HepG2 (cell line): ENCODE data around the gene SEPTIN10. TPM values are rescaled to one million over a fixed set of nuclear protein-coding genes. Genes with fewer than 3 reads are reported as not detected.

ENCODE experiments used
- ATAC-seq: fragments of 200-7000 bp; cut with Tn5 transposase; 3 replicates; pipeline ENCODE4 v1.9.1; 2020; ENCODE audit warnings: mild to moderate bottlenecking, moderate library complexity
- BruUV-seq: library from RNA; stranded (reverse); fragments of 400-500 nt; replicated peaks from 2 replicates; lab custom pipeline; 2021; lab: Mats Ljungman, UMichigan
- CTCF ChIA-PET: fragments of 300-600 bp; formaldehyde crosslinking; extraction: SDS; loops from one replicate; lab custom pipeline; 2021; ENCODE audit warnings: low total read pairs, inconsistent platforms, low intra/inter-chr PET ratio; lab: Yijun Ruan, JAX
- POLR2A ChIA-PET: fragments of 350-600 bp; sonication (Branson Sonifier 250); formaldehyde crosslinking; loops from one replicate; lab custom pipeline; 2020; ENCODE audit warnings: antibody characterized with exemption, inconsistent platforms; lab: Yijun Ruan, JAX
- DNase-seq: peaks from one replicate; pipeline ENCODE4 v3.0.0-alpha.2; 2015; ENCODE audit warnings: low spot score
- FAIRE-seq: peaks from 3 replicates; lab custom pipeline; 2011; peaks lifted over from hg19 to GRCh38; lab: Jason Lieb, UNC
- H2AFZ ChIP-seq: one replicate; pipeline ENCODE4 v1.6.1; 2011; ENCODE audit warnings: low read length, inconsistent platforms
- H3K27ac ChIP-seq: fragments of 300-600 bp; 3 replicates; pipeline ENCODE4 v1.8.0; 2011; ENCODE audit warnings: mixed run types, mild to moderate bottlenecking, mixed read lengths, low read length, inconsistent platforms; ENCODE audit not compliant: insufficient read depth; ENCODE audit errors: extremely low read length
- H3K27me3 ChIP-seq, 2 experiments: fragments of 200-600 bp in 1 of 2; 2 replicates in 1 of 2; 3 replicates in 1 of 2; pipeline versions ENCODE4 v1.6.0 to v1.8.0; 2011; ENCODE audit warnings: low read length in 2 of 2, mild to moderate bottlenecking in 2 of 2, moderate library complexity in 2 of 2, inconsistent platforms in 1 of 2; ENCODE audit not compliant: insufficient read depth in 2 of 2, control insufficient read depth in 1 of 2
- H3K36me3 ChIP-seq, 2 experiments: fragments of 200-600 bp in 1 of 2; replicated peaks in 1 of 2; 2 replicates in 1 of 2; 3 replicates in 1 of 2; pipeline versions ENCODE4 v1.5.1 to v1.8.0; 2011; ENCODE audit warnings: low read length in 2 of 2, inconsistent platforms in 1 of 2; ENCODE audit not compliant: insufficient read depth in 2 of 2, control insufficient read depth in 1 of 2
- H3K4me1 ChIP-seq: 2 replicates; pipeline ENCODE4 v1.5.1; 2012; ENCODE audit warnings: low read length, inconsistent platforms; ENCODE audit not compliant: insufficient read depth
- H3K4me2 ChIP-seq: 2 replicates; pipeline ENCODE4 v1.6.0; 2011; ENCODE audit warnings: low read depth, low read length, inconsistent platforms
- H3K4me3 ChIP-seq, 3 experiments: fragments of 200-600 bp in 1 of 3; sonication (generic), shearing (Covaris generic) in 1 of 3; replicated peaks in 1 of 3; 2 replicates each; pipeline ENCODE4 v1.5.1; 2011 to 2016; ENCODE audit warnings: low read length in 3 of 3, inconsistent platforms in 2 of 3, low read depth in 2 of 3, mild to moderate bottlenecking in 2 of 3, control low read depth in 1 of 3, mixed read lengths in 1 of 3; ENCODE audit not compliant: insufficient read depth in 1 of 3
- H3K79me2 ChIP-seq: one replicate; pipeline ENCODE4 v1.6.1; 2011; ENCODE audit warnings: low read length, inconsistent platforms; ENCODE audit not compliant: insufficient read depth
- H3K9ac ChIP-seq: 2 replicates; pipeline ENCODE4 v1.6.0; 2011; ENCODE audit warnings: mild to moderate bottlenecking, low read depth, low read length, inconsistent platforms; ENCODE audit not compliant: insufficient read depth
- H3K9me3 ChIP-seq: 2 replicates; pipeline ENCODE4 v1.5.1; 2012; ENCODE audit warnings: mild to moderate bottlenecking, low read length
- H4K20me1 ChIP-seq: 2 replicates; pipeline ENCODE4 v1.6.0; 2011; ENCODE audit warnings: inconsistent platforms, mild to moderate bottlenecking, low read length, moderate library complexity; ENCODE audit not compliant: insufficient read depth
- DDIT3 ChIP-seq: sonication (generic); formaldehyde crosslinking; IDR thresholded peaks from 2 replicates; pipeline ENCODE4 v1.4.0; 2020; ENCODE audit warnings: mild to moderate bottlenecking, missing genetic modification reagents
- ELF3 ChIP-seq: IDR thresholded peaks from 2 replicates; pipeline ENCODE4 v1.6.1; 2016; ENCODE audit warnings: missing genetic modification reagents, missing compliant biosample characterization
- GTF2F1 ChIP-seq: fragments of 150-350 bp; IDR thresholded peaks from 2 replicates; pipeline ENCODE4 v1.6.1; 2014; ENCODE audit warnings: low read length
- HDAC2 ChIP-seq: sonication (generic); formaldehyde crosslinking; IDR thresholded peaks from 2 replicates; pipeline ENCODE4 v1.4.0; 2020; ENCODE audit warnings: missing genetic modification reagents
- HMGA1 ChIP-seq: sonication (generic); formaldehyde crosslinking; conservative IDR thresholded peaks from 2 replicates; pipeline ENCODE4 v1.4.0; 2020; ENCODE audit warnings: missing genetic modification reagents
- HNRNPLL ChIP-seq: fragments of 200-400 bp; formaldehyde crosslinking; IDR thresholded peaks from 2 replicates; pipeline ENCODE4 v1.6.1; 2017; ENCODE audit warnings: mild to moderate bottlenecking, low read depth, low read length; ENCODE audit not compliant: poor library complexity, severe bottlenecking
- KMT2A ChIP-seq: sonication (generic); formaldehyde crosslinking; IDR thresholded peaks from 2 replicates; pipeline ENCODE4 v1.4.0; 2020; ENCODE audit warnings: missing genetic modification reagents
- MED8 ChIP-seq: sonication (generic); formaldehyde crosslinking; IDR thresholded peaks from 2 replicates; pipeline ENCODE4 v1.8.1; 2023; ENCODE audit warnings: mild to moderate bottlenecking, missing genetic modification reagents; ENCODE audit not compliant: insufficient replicate concordance
- NR0B2 ChIP-seq: sonication (generic); formaldehyde crosslinking; IDR thresholded peaks from 2 replicates; pipeline ENCODE4 v1.4.0; 2020; ENCODE audit warnings: mild to moderate bottlenecking, missing genetic modification reagents
- NR2F2 ChIP-seq: IDR thresholded peaks from 2 replicates; pipeline ENCODE4 v1.6.1; 2012; ENCODE audit warnings: low read depth, inconsistent platforms, borderline replicate concordance
- NR2F6 ChIP-seq, 2 experiments: IDR thresholded peaks; 2 replicates each; pipeline ENCODE4 v1.6.1; 2016; ENCODE audit warnings: antibody characterized with exemption in 1 of 2, mild to moderate bottlenecking in 1 of 2
- PHF20 ChIP-seq: sonication (generic); formaldehyde crosslinking; IDR thresholded peaks from 2 replicates; pipeline ENCODE4 v1.5.0; 2020; ENCODE audit warnings: mild to moderate bottlenecking, missing genetic modification reagents
- PHF21A ChIP-seq: sonication (generic); formaldehyde crosslinking; IDR thresholded peaks from 2 replicates; pipeline ENCODE4 v1.5.0; 2020; ENCODE audit warnings: mild to moderate bottlenecking, missing genetic modification reagents
- POLR2AphosphoS5 ChIP-seq: IDR thresholded peaks from 2 replicates; pipeline ENCODE4 v1.6.1; 2012; ENCODE audit warnings: low read depth, low read length
- SIX4 ChIP-seq: sonication (generic); formaldehyde crosslinking; IDR thresholded peaks from 2 replicates; pipeline ENCODE4 v1.4.0; 2020; ENCODE audit warnings: missing genetic modification reagents
- SP4 ChIP-seq: sonication (generic); formaldehyde crosslinking; IDR thresholded peaks from 2 replicates; pipeline ENCODE4 v1.8.1; 2023; ENCODE audit warnings: mild to moderate bottlenecking, missing genetic modification reagents
- TAF15 ChIP-seq: fragments of 200-400 bp; formaldehyde crosslinking; IDR thresholded peaks from one replicate; pipeline ENCODE4 v1.6.1; 2018; ENCODE audit warnings: mild to moderate bottlenecking, low read depth, low read length; ENCODE audit not compliant: poor library complexity, severe bottlenecking
- TOE1 ChIP-seq: sonication (generic); formaldehyde crosslinking; IDR thresholded peaks from 2 replicates; pipeline ENCODE4 v1.4.0; 2020; ENCODE audit warnings: mild to moderate bottlenecking, missing genetic modification reagents
- ZEB1 ChIP-seq: IDR thresholded peaks from 2 replicates; pipeline ENCODE4 v1.6.1; 2012; ENCODE audit warnings: mild to moderate bottlenecking, low read depth, inconsistent platforms; ENCODE audit not compliant: insufficient replicate concordance
- ZNF143 ChIP-seq: sonication (generic); formaldehyde crosslinking; IDR thresholded peaks from 2 replicates; pipeline ENCODE4 v1.4.0; 2020; ENCODE audit warnings: missing genetic modification reagents
- ZNF260 ChIP-seq: sonication (generic); formaldehyde crosslinking; IDR thresholded peaks from 2 replicates; pipeline ENCODE4 v1.4.0; 2020; ENCODE audit warnings: missing genetic modification reagents, low read depth, mild to moderate bottlenecking, borderline replicate concordance
- ZNF343 ChIP-seq: sonication (generic); formaldehyde crosslinking; IDR thresholded peaks from 2 replicates; pipeline ENCODE4 v1.4.0; 2020; ENCODE audit warnings: mild to moderate bottlenecking, missing genetic modification reagents
- ZNF556 ChIP-seq: sonication (generic); formaldehyde crosslinking; IDR thresholded peaks from 2 replicates; pipeline ENCODE4 v1.4.0; 2020; ENCODE audit warnings: mild to moderate bottlenecking, missing genetic modification reagents, borderline replicate concordance
- ZNF576 ChIP-seq: sonication (generic); formaldehyde crosslinking; IDR thresholded peaks from 2 replicates; pipeline ENCODE4 v1.4.0; 2020; ENCODE audit warnings: mild to moderate bottlenecking, missing genetic modification reagents
- ZSCAN20 ChIP-seq: sonication (generic); formaldehyde crosslinking; IDR thresholded peaks from 2 replicates; pipeline ENCODE4 v1.4.0; 2020; ENCODE audit warnings: missing genetic modification reagents, mild to moderate bottlenecking, borderline replicate concordance
- WGBS: methylation state at CpG from one replicate; pipeline ENCODE4 v1.1.6; 2017; ENCODE audit warnings: low lambda C conversion rate; 5-methylcytosine and 5-hydroxymethylcytosine counted together
- in situ Hi-C: cut with HindIII; loops from 2 replicates; pipeline ENCODE4 v1.10.0; 2017; ENCODE audit warnings: low pct_unique_long_range_greater_than_20kb; ENCODE audit not compliant: extremely low pct_ligation_motif_present
- intact Hi-C: fragments of 100-400 bp; cut with micrococcal nuclease; formaldehyde crosslinking; loops from one replicate; pipeline ENCODE4 v1.10.0; 2022; ENCODE audit not compliant: unreplicated experiment
- polyA plus RNA-seq, 8 experiments: library from polyadenylated mRNA; depleted of rRNA in 3 of 8; stranded (reverse) in 7 of 8; unstranded in 1 of 8; fragments of >200 nt; fragmentation: Illumina TruSeq in 4 of 8; extraction: Trizol in 4 of 8; gene quantifications; 2 replicates each; pipeline versions ENCODE4 v1.2.1 to v1.2.3, GENCODE V29; 2011 to 2016; ENCODE audit warnings: low read depth in 4 of 8, missing spikeins in 1 of 8, mixed read lengths in 1 of 8; ENCODE audit not compliant: insufficient read depth in 1 of 8
- total RNA-seq, 5 experiments: library from RNA; depleted of rRNA; stranded (reverse); fragments of >200 nt; fragmentation: Illumina TruSeq; extraction: Trizol; gene quantifications; 2 replicates each; pipeline ENCODE4 v1.2.3, GENCODE V29; 2016; ENCODE audit warnings: low read depth in 1 of 5

Gene SEPTIN10
- total and polyA plus RNA-seq, 2 of the 13 experiments (the other 11 are each of a cell fraction or from before 2014, with no cell fraction given), result 45.8 to 67.5 TPM

GRCh38 chr2:109632158-109632789 is 18.5 kb upstream of the SEPTIN10 start:
- peak overlapping the region; percentile 17; the same call in 1 of the 2 replicates for H3K9ac ChIP-seq
- intact Hi-C loops (loop anchor here (1.0 kb wide), 2 partner anchors 12 to 83 kb away; no protein-coding TSS in a partner anchor), in situ Hi-C loops (no loop called here)
- FAIRE-seq (peak; percentile 88), ATAC-seq (peak; percentile 55), DNase-seq (peak; percentile 86)
- H2AFZ ChIP-seq, result no peak overlapping the region
- WGBS, result 36% methylated on average over 14 of the region's 14 CpGs
- POLR2A ChIA-PET, result interaction anchor here (0.6 to 4.7 kb wide), 12 partner anchors 9 to 67 kb away, joined by 3 to 61 read pairs (median 4); partner anchors contain the start of genes SEPTIN10 and SOWAHC
- H3K4me3 ChIP-seq, result peak overlapping the region in 1 of 3 experiments; percentile 24; a peak in 2 of 6 replicates
- CTCF ChIA-PET, result no interaction called here
- no peaks in the 10 kb centered on the region for H3K79me2 ChIP-seq
- BruUV-seq, result no TSS peak
- peak overlapping the region; percentile 60 for H3K4me2 ChIP-seq
- H3K4me1 ChIP-seq, result peaks cover 74% of the 10 kb centered on the region
- H3K27me3 ChIP-seq, result no peaks in the 10 kb centered on the region
- H3K36me3 ChIP-seq, result no peaks in the 10 kb centered on the region
- H3K9me3 ChIP-seq, result no peaks in the 10 kb centered on the region
- no peaks in the 10 kb centered on the region for H4K20me1 ChIP-seq
- H3K27ac ChIP-seq, result peak overlapping the region; percentile 68
- TF ChIP-seq ZNF143 (CRISPR knock-in tag) (0 out of 2 replicates have a peak, but pooled peaks have one; percentile 17), HNRNPLL (no peak), ZNF556 (CRISPR knock-in tag) (peak; percentile 78; the same call in 1 of the 2 replicates), KMT2A (CRISPR knock-in tag) (0 out of 2 replicates have a peak, but pooled peaks have one; percentile 32), ZNF343 (CRISPR knock-in tag) (0 out of 2 replicates have a peak, but pooled peaks have one; percentile 40), TAF15 (no peak), TOE1 (CRISPR knock-in tag) (peak; percentile 53; the same call in 1 of the 2 replicates), HMGA1 (CRISPR knock-in tag) (no peak), ZEB1 (peak; percentile 29), NR2F2 (peak; percentile 71), SIX4 (peak; percentile 69; the same call in 1 of the 2 replicates), MED8 (CRISPR knock-in tag) (peak; percentile 66), HDAC2 (CRISPR knock-in tag) (peak; percentile 95), POLR2AphosphoS5 (0 out of 2 replicates have a peak, but pooled peaks have one; percentile 35), ZSCAN20 (CRISPR knock-in tag) (0 out of 2 replicates have a peak, but pooled peaks have one; percentile 66), ELF3 (CRISPR knock-in tag) (peak; percentile 98), SP4 (CRISPR knock-in tag) (peak; percentile 40; the same call in 1 of the 2 replicates), NR0B2 (CRISPR knock-in tag) (0 out of 2 replicates have a peak, but pooled peaks have one; percentile 29), ZNF260 (CRISPR knock-in tag) (no peak), GTF2F1 (no peak), DDIT3 (CRISPR knock-in tag) (no peak), ZNF576 (CRISPR knock-in tag) (0 out of 2 replicates have a peak, but pooled peaks have one; percentile 65), PHF21A (CRISPR knock-in tag) (peak; percentile 92), NR2F6 (IDR thresholded peaks at IDR 0.05) (peak; percentile 84), NR2F6 (CRISPR knock-in tag; IDR thresholded peaks at IDR 0.05) (peak; percentile 92), PHF20 (CRISPR knock-in tag) (peak; percentile 43; the same call in 1 of the 2 replicates)
